ENCODE data around the gene MIB1. TPM values are rescaled to one million over a fixed set of nuclear protein-coding genes. Genes with fewer than 3 reads are reported as not detected.
A peak's percentile ranks its signal among the peaks of the same experiment; 100 is the strongest.

Gene MIB1
- total RNA-seq, 4 donors from 2014 or later: 17.9 to 25.3 (median 21.1) TPM

DNA sequence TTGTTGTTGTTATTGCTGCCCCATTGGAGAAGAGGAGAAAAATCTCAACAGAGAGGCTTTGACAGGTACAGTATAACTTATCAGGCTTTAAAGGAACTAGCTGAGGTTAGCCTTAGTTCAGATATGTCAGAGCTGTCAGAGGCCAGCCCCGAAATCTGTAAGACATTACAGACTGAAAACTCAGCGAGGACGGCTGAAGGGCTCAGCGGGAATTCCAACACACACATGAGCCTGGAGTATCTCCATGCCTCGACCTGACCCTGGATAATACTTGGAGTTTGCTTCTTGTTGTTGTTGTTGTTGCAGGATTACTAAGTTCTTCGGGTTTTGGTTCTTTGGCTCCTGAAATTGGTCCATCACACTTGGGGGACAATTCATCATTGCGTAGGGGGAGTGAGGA lies 166.9 kb downstream of the MIB1 start:
- TF ChIP-seq, protein P1, sequence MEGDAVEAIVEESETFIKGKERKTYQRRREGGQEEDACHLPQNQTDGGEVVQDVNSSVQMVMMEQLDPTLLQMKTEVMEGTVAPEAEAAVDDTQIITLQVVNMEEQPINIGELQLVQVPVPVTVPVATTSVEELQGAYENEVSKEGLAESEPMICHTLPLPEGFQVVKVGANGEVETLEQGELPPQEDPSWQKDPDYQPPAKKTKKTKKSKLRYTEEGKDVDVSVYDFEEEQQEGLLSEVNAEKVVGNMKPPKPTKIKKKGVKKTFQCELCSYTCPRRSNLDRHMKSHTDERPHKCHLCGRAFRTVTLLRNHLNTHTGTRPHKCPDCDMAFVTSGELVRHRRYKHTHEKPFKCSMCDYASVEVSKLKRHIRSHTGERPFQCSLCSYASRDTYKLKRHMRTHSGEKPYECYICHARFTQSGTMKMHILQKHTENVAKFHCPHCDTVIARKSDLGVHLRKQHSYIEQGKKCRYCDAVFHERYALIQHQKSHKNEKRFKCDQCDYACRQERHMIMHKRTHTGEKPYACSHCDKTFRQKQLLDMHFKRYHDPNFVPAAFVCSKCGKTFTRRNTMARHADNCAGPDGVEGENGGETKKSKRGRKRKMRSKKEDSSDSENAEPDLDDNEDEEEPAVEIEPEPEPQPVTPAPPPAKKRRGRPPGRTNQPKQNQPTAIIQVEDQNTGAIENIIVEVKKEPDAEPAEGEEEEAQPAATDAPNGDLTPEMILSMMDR (IDR thresholded peaks at IDR 0.05): no peak
- TF ChIP-seq POLR2A (IDR thresholded peaks at IDR 0.05): no peak
- peak in 1 of 2 donors; percentile 2 for DNase-seq (ENCODE audit: low spot score in 2 of 2)
- intact Hi-C loops (cut with DNase I; ENCODE audit: low total_unique reads): no loop called here
- no peak overlapping the region for H3K4me3 ChIP-seq (ENCODE audit: low read depth, poor library complexity, severe bottlenecking)
- 61 to 67% methylated on average over 7 of the region's 7 CpGs for WGBS, 2 donors

DNA sequence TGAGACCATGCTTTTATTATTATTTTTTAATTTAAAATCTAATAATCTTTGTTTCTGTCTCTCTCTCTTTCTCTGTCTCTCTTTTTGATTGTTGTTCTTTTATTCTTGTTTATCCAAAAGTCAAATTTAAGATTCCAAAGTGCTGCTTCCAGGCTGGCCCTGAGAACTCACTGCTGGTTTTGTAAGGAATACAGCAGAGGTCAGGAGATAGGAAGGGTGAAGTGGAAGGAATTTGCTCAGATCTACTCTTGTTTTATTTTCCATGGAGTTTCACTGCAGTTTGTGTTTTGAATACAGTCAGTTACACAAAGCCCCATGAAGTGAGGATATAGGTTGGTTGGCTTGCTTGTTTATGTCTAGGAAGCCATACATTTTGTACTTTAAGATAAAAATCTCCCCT lies 168.1 kb downstream of the MIB1 start:
- TF ChIP-seq, protein P1 (IDR thresholded peaks at IDR 0.05): no peak
- no peak for TF ChIP-seq POLR2A (IDR thresholded peaks at IDR 0.05)
- intact Hi-C loops (cut with DNase I; ENCODE audit: low total_unique reads): no loop called here
- no peak overlapping the region for H3K4me3 ChIP-seq (ENCODE audit: low read depth, poor library complexity, severe bottlenecking)
- no peak for DNase-seq (ENCODE audit: low spot score in 2 of 2)

DNA sequence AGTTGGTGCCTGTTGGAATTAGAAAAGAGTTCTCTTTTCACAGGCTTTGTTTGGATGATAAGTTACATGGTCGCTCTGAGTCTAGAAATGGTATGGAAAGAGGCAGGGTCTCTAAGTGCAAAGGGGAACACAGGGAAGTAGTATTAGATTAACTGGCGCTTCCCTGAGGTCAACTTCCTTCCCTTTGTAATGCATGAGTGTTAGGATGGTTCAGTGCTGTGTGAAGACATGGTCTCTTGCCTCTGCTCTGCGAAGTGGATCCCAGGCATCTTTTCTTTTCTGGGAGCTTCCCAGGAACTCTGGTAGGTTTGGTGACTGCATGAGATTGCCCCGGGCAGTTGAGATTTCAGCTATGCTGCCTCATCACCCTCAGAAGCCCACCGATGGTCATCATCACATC lies 170.3 kb downstream of the MIB1 start:
- intact Hi-C loops (cut with DNase I; ENCODE audit: low total_unique reads): no loop called here
- DNase-seq (ENCODE audit: low spot score in 2 of 2): no peak
- 73 to 87% methylated on average over 5 of the region's 5 CpGs for WGBS, 2 donors
- no peak overlapping the region for H3K4me3 ChIP-seq (ENCODE audit: low read depth, poor library complexity, severe bottlenecking)
- TF ChIP-seq, protein P1 (IDR thresholded peaks at IDR 0.05): no peak
- no peak for TF ChIP-seq POLR2A (IDR thresholded peaks at IDR 0.05)

DNA sequence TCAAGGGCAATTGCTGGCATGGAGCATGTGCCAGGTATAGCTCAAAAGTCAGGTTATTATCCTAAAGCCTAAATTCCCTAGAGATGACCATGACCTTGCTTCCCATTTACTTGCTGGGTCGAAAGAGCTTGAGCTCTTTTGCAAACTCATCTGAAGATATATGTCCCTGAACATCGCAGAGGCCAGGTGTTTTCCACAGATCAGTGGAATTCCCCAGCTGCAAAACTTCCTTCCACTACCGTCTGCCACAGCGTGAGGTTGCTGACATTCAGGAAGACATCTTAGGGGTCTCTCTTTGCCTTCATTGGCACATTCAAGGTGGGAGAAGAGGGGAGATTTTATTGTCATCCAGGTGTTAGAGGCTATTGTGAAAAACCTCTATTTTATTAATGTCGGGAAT lies 171.0 kb downstream of the MIB1 start:
- 22 to 30% methylated on average over 5 of the region's 5 CpGs for whole genome bisulfite sequencing, 2 donors
- intact Hi-C loops (cut with DNase I; ENCODE audit: low total_unique reads): no loop called here
- DNase-seq (ENCODE audit: low spot score in 2 of 2): no peak
- TF ChIP-seq, protein P1 (IDR thresholded peaks at IDR 0.05): no peak
- no peak for TF ChIP-seq POLR2A (IDR thresholded peaks at IDR 0.05)
- H3K4me3 ChIP-seq (ENCODE audit: low read depth, poor library complexity, severe bottlenecking): no peak overlapping the region

DNA sequence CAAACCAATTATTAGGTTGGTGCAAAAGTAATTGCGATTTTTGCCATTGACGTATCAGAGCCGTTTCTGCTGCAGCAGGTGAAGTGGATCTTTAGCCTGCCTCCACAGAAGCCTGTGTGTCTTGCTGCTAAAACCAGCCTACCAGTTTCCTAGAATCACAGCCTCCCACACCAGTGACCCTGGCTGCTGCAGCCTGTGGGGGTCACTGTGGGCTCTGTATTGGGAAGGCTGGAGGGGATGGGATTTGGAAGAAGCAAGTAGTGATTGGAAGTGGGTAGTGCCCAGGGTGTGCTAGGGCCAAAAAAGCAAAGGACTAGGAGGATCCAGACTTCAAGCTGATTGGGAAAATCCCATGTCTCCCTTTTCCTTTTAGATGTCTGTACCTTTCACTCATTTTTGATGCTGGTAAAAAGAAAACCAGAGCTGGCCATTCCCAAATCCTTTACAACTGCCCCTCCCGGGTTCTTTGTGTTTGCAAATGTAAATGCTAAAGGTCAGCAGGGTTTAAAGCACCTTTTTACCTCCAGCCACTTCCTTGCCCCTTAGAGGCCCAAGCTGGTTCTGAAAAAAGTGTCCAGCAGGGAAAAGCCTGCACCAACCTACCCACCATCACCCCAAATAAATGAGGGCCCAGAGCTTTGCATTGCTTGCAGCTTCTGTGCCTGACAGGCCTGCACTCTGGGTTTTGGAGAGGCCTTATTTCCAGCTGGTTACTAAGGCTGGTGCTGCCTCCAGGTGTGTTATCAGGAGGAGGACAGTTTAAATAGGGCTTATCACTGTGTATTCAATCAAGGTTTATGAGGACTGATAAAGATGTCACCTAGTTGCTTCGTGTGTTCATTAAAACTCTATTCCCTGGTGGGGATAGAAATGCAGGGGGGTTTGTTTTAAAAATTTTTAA lies 172.0 kb downstream of the MIB1 start:
- WGBS, 2 donors: 73 to 76% methylated on average over 5 of the region's 5 CpGs
- TF ChIP-seq POLR2A (IDR thresholded peaks at IDR 0.05): no peak
- TF ChIP-seq, protein P1 (IDR thresholded peaks at IDR 0.05): no peak
- intact Hi-C loops (cut with DNase I; ENCODE audit: low total_unique reads): no loop called here
- no peak for DNase-seq (ENCODE audit: low spot score in 2 of 2)
- no peak overlapping the region for H3K4me3 ChIP-seq (ENCODE audit: low read depth, poor library complexity, severe bottlenecking)
